Measurements from ENCODE around the gene ERBB2.

The ERBB2 gene

GRCh38 chr17:39729280-39729851 lies 29.5 kb downstream of the ERBB2 start:
- FAIRE-seq = no peak

DNA sequence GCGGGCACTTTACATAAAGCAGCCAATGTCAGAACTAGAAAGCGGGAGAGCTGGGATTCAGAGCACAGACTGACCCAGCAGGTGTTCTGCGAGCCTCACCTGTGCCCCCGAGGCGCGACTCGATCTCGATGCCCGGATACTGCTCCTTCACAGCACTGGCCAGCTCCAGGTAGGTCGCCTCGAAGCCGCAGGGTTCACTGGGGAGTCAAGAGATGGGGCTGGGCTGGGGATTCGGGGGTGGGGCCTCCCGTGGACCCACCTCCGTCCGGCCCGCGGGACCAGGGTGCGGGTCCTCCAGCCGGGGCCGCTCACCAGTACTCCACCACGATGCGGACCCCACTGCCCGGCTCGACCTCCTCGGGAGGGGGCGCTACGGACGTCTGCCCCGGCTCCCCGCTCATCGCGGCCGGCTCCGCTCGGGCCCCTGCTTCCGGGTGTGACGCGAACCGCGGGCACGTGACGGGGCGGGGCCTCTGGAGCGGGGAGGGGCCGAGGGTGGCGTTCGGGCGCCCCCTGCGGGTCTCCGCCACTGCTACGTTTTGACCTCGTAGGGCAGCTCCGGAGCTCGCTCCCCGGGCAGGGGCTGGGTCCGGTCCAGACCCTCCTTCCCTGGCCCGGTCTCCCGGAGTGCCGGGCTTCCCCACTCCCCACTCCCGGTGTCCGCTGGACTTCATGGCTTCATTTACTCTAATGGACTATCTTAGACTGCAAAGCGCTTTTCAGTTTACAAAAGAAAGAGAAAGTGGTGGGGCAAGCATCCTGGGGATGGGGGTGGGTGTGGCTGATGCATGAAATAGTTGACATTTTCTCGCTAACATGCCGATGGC lies 30.4 kb downstream of the ERBB2 start, which contains the start of gene MIEN1:
TSS of gene MIEN1 (minus strand) at position 438 of the 827 bp plus-strand sequence. CDS start at position 401, 37 bp downstream.
- FAIRE-seq = no peak

DNA sequence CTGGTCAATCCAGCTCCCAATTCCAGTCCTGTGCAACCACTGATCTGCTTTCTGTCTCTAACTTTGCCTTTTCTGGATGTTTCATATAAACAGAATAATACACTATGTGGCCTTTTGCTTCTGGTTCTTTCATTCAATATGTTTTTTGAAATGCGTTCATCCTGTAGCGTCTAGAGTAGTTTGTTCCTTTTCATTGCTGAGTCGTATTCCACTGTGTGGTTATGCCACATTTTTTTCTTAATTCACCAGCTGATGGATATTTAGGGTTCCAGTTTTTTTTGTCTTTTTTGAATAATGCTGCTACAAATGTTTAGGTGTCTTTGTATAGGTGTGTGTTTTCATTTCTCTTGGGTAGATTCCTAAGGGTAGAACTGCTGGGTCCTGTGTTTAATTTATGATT lies 32.7 kb downstream of the ERBB2 start:
- FAIRE-seq = no peak

DNA sequence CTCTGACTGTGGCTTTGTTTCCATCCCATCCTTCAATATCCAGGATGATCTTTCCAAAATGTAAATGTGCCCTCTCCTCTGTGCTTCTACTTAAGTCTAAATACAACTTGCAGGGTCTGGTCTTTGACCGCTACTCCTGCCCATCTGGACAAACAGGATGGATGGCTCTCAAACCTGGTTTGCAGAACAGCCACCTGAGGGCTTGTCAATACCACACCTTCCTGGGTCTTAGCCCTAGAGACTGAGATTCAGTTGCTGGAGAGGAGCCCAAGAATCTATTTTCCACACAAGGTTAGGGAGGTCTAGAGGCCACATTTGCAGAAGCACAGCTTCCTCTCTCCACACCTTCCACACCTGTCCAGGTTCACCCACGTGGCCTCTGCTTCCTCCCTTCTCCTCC lies 36.0 kb downstream of the ERBB2 start:
- FAIRE-seq = no peak

GRCh38 chr17:39736319-39737165 lies 36.7 kb downstream of the ERBB2 start:
- FAIRE-seq = no peak

DNA sequence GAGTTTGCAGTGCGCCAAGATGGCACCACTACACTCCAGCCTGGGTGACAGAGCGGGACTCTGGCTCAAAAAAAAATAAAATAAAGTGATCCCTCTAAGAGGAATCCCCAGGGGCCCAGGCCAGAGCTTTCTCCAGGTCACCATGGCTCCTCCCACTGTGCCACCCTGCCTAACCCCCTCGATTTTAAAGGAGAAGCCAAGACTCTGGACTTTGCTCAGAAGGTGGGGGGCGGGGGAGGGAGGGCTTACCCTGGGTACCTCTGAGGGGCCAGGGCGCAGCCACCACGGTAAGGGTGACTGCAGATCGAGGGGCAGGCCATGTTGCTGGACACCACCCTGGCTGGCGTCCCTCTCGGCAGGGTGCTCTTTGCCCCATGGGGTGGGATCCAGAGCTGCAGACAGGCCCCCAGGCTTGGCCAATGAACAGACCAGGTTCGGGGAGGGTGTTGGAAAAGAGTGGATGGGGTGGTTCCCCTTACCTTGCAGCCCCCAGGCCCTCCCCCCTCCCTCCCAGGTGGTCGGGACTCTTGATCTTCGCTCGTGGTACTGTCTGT lies 37.4 kb downstream of the ERBB2 start:
- no peak for FAIRE-seq

- no peak for FAIRE-seq
Measured at GRCh38 chr17:39737760-39738567, 38.1 kb downstream of the ERBB2 start, which contains the start of gene GRB7. Gene GRB7, plus strand, starts transcription at chr17:39737938. Its CDS starts 4,364 bp downstream, at chr17:39742302.

DNA sequence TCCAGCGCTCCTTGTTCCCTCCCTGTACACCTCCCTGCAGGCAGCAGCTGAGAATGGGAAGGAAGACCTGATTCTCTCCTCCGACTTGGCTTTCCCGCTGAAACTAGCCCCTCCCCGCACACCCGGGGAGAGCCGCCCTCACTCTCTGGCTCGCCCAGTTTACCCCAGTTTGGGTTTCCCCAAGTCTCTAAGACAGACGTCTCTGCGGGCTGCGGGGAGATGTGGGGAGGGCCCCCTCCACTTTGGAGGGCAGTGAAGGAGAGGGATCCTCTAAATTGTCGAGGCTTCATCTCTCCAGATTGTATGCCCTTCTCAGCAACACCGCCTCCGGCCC lies 38.7 kb downstream of the ERBB2 start:
- no peak for FAIRE-seq

DNA sequence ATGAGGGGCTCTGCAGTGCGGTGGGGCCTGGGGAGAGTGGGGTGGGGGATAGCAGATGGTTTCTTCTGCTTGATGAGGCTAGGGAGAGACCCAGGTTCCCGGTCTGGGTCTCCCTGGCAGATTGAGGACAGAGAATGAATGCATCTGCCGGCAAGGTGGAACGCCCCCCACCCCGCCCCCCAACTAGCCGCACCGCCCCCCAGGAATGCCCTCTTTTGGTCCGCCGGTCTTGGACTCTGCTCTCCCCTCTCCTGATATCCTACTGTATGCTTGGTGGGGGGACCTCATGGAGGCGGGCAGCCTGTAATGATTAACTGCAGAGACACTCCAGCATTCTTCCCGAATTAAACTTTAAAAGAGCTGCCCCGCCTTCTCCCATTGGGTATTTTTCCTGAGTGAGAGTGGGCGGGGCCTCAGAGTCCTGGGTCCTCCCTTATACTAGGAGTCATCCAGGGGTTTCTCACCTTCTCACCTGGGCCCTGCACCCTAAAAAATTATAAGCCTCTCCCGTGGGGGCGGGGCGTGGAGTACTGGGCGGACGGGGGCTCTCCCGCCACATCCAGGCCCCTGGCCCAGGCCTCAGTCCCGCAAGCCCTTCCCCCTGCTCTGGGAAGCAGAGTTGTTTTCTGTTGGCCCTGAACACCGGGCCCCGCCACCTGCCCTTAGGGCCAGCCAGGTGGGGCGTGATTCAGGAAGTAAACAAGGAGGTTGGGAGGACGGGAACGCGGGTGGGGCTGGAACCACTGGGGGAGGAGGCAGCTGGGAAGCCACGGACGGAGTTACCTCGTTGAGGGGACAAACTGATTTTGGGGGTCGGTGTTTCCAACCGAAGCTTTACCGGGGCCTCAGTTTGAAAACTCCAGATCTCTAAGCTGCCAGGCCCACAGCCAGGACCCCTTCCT lies 39.4 kb downstream of the ERBB2 start:
- FAIRE-seq = no peak

DNA sequence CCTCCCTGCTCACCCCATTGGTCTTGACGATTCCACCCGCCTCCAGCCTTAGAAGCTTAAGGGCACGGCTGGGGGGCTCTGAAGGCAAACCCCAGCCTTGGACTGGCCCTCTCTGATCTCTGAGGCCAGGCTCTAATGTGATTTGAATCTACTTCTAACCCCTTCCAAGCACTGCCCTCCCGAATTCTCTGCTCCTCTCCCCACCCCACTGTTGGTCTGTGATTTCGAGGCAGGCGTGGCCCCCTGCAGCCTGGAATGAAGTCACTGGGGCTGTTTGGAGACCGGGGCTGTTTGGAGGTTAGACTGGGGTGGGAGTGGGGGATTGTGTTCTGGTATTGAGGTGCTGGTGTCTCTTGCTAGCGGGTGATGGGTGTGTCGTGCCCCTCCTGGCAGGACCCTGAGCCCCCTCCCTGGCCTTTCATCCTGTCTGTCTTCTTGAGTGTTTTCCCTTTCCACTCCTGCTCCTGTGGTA lies 40.1 kb downstream of the ERBB2 start:
- no peak for FAIRE-seq

DNA sequence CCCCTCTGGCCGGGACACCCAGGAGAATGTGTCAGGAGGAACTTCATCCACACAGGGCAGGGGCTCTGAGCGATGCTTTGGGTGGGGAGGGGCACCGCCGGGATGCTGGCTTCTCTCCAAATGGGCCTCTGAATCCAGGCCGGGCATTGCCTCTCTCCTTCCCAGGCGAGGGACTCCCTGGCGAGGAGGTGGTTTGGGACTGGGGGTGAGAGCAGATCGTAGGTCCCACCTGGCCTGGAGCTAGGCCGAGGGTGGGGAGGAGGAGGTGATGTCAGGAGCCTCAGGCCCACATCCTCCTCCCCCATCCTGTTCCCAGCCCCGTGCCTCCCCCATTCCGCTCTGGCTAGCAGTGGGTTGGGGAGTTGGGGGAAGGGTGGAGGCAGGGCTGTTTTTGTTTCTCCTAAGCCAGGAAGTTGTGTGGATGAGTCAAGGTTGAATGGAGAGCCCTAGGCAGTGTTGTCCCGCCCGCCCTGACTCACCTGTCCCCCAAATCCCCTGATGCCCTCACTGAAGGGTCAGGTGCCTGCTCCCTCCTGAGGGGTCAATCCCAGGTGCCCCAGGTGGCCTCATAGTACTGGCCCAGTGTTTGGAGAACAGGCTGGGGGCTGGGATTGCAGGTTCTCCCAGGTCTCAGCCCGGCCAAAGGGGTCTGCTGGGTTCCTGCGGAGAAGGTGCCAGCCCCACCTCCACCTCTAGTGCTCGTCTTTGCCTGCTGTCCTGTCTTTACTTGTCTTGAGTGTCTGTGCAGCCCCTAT lies 40.7 kb downstream of the ERBB2 start:
- FAIRE-seq = no peak

DNA sequence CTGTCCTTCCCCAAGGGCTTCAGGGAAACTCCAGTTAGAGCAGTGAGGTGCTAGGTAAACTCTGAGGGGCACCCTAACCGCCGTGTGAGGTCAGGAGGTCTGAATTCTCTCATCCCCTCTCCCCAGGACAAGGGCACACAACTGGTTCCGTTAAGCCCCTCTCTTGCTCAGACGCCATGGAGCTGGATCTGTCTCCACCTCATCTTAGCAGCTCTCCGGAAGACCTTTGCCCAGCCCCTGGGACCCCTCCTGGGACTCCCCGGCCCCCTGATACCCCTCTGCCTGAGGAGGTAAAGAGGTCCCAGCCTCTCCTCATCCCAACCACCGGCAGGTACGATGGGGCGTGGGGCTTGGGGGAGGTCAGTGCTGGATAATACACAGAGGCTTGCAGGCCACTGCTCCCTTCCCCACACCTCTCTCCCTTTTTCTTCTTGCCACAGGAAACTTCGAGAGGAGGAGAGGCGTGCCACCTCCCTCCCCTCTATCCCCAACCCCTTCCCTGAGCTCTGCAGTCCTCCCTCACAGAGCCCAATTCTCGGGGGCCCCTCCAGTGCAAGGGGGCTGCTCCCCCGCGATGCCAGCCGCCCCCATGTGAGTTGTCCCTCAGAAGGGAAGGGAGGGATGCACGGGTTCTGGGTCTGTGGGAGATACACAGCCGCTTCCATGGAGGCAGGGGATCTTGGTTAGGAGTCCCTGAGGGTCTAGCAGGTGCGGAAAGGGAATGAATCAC lies 42.4 kb downstream of the ERBB2 start:
- FAIRE-seq = no peak

- no peak for FAIRE-seq
Measured at GRCh38 chr17:39742856-39743436, 43.1 kb downstream of the ERBB2 start.

DNA sequence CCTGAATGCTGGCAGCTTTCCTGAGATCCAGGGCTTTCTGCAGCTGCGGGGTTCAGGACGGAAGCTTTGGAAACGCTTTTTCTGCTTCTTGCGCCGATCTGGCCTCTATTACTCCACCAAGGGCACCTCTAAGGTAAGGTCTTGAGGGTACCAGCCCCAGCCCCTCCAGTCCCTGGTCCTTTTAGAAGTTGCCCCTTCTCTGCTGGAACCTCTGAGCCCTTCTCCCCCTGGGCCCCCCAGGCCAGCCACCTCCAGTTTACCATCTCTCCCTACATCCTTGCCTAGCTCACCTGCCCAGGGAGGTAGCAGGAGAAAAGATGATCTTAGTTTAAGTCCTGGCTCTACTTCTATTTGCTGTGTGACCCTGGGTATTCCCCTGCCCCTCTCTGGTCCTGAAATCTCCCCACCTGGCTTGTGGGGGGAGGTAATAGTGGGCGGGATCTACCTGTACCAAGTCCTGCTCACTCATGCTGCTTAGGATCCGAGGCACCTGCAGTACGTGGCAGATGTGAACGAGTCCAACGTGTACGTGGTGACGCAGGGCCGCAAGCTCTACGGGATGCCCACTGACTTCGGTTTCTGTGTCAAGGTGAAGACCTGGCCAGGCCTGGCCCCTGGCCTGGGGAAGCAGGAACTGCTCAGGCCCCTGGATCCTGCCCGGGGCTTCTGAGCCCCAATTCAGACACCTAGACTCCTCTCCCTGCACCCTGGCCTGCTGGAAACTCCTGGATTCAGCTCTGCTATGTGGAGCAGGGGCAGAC lies 44.4 kb downstream of the ERBB2 start:
- FAIRE-seq = no peak

- no peak for FAIRE-seq
Measured at GRCh38 chr17:39744836-39745215, 45.0 kb downstream of the ERBB2 start.

- no peak for FAIRE-seq
Measured at GRCh38 chr17:39745335-39746144, 45.7 kb downstream of the ERBB2 start.

- no peak for FAIRE-seq
Measured at GRCh38 chr17:39746145-39746461, 46.2 kb downstream of the ERBB2 start.

- no peak for FAIRE-seq
Measured at GRCh38 chr17:39747745-39748144, 47.9 kb downstream of the ERBB2 start.

Measured in endometrium (tissue), 2 donors.